ENCODE data around the gene VAMP7. TPM values are rescaled to one million over a fixed set of nuclear protein-coding genes. Genes with fewer than 3 reads are reported as not detected.

Gene VAMP7
- total and polyA plus RNA-seq, 4 donors: 38.3 to 53.2 (median 38.8) TPM

DNA sequence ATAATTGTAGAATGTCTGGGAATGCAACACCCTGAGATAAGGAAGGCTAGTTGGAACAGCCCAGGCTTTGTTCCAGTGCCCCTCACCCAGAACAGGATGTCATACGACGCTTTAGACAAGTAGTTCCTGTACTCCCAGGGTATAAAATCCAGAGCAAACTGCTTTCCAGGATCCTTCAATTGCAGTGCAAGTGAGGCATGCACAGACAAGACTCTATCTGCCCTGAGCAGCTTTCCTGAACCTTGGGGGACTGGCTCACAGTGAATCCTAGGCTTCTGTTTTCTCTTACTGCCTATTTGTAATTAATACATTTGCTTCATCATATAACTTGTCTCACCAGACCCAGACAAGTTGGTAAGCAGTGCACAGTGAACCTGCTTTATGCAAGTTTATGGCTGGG, 68.0 kb downstream of the VAMP7 start:
- DNase-seq (no peak), ATAC-seq (ENCODE audit: low FRiP score) (no peak)
- Histone ChIP-seq H3K27me3 (ENCODE audit: control insufficient read depth in 1 of 2, insufficient read depth in 2 of 2, low read length in 1 of 2) (no peaks in the 10 kb centered on the region), H3K9me3 (ENCODE audit: control insufficient read depth, low read length) (no peaks in the 10 kb centered on the region), H3K27ac (ENCODE audit: low read depth in 1 of 2, low read length in 2 of 2) (no peak overlapping the region), H3K4me1 (ENCODE audit: control insufficient read depth in 1 of 2, insufficient read depth in 2 of 2, low read length in 2 of 2) (no peaks in the 10 kb centered on the region), H3K4me3 (ENCODE audit: low read length in 2 of 2) (no peak overlapping the region), H3K36me3 (ENCODE audit: control insufficient read depth in 1 of 2, insufficient read depth in 2 of 2, low read length in 1 of 2) (no peaks in the 10 kb centered on the region)
- WGBS, 2 donors: 63 to 65% methylated on average over 2 of the region's 2 CpGs
- intact Hi-C loops (cut with DNase I): no loop called here

DNA sequence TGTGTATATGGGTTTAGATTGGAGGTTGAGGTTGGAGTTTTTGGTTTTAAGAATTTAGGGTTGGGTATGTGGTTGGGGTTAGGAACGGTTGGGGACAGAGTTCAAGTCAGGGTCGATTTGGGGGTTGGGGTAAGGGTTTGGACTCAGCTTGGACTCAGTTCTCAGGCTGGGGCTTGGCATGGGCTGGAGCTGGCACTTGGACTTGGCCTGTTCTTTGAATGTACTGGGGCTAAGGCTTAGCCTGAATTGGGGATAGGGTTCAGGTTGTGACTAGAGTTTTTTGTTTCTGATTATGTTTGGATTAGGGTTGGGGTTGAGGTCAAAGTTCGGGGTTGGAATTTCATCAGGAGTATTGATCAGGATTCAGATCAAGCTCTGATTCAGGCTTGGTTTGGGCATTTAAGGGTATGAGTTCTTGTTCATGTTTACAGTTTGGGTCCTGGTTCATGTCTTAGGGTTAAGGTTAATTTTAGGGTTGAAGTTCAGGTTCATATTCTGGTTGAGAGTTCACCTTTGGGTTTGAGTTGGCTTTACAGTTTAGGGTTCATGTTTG, 70.2 kb downstream of the VAMP7 start:
- intact Hi-C loops (cut with DNase I): no loop called here
- no peak for DNase-seq
- Histone ChIP-seq H3K4me1 (ENCODE audit: control insufficient read depth in 1 of 2, insufficient read depth in 2 of 2, low read length in 2 of 2) (no peaks in the 10 kb centered on the region), H3K27me3 (ENCODE audit: control insufficient read depth in 1 of 2, insufficient read depth in 2 of 2, low read length in 1 of 2) (no peaks in the 10 kb centered on the region), H3K27ac (ENCODE audit: low read depth in 1 of 2, low read length in 2 of 2) (no peak overlapping the region), H3K9me3 (ENCODE audit: control insufficient read depth, low read length) (no peaks in the 10 kb centered on the region), H3K36me3 (ENCODE audit: control insufficient read depth in 1 of 2, insufficient read depth in 2 of 2, low read length in 1 of 2) (no peaks in the 10 kb centered on the region), H3K4me3 (ENCODE audit: low read length in 2 of 2) (no peak overlapping the region)
- 69% methylated on average over 3 of the region's 3 CpGs for WGBS, 2 donors
- no peak for ATAC-seq (ENCODE audit: low FRiP score)

DNA sequence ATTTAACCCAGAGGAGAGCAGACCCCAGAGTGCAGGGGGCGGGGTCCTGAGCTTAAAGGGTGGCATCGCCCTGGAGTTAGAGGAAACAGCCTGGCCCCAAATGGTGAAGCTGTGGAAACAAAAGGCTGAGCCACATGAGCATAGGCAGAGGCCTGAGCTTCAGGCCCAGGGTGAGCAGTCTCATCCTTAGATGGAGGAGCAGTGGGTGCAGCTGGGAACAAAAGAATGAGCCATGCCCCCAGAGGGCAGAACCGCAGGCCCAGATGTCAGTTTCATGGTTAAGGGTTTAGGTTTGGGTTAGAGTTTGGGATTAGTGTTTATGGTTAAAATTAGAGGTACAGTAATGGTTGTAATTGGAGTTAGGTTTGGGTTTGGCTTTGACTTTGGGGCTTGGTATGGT, 71.9 kb downstream of the VAMP7 start:
- H3K9me3 ChIP-seq (ENCODE audit: control insufficient read depth, low read length): no peaks in the 10 kb centered on the region
- ATAC-seq (ENCODE audit: low FRiP score) (no peak), DNase-seq (no peak)
- 68 to 69% methylated on average over 3 of the region's 3 CpGs for WGBS, 2 donors
- H3K4me1 ChIP-seq (ENCODE audit: control insufficient read depth in 1 of 2, insufficient read depth in 2 of 2, low read length in 2 of 2): no peaks in the 10 kb centered on the region
- no peak overlapping the region for H3K27ac ChIP-seq (ENCODE audit: low read depth in 1 of 2, low read length in 2 of 2)
- H3K27me3 ChIP-seq (ENCODE audit: control insufficient read depth in 1 of 2, insufficient read depth in 2 of 2, low read length in 1 of 2): no peaks in the 10 kb centered on the region
- intact Hi-C loops (cut with DNase I): no loop called here
- H3K36me3 ChIP-seq (ENCODE audit: control insufficient read depth in 1 of 2, insufficient read depth in 2 of 2, low read length in 1 of 2): no peaks in the 10 kb centered on the region
- no peak overlapping the region for H3K4me3 ChIP-seq (ENCODE audit: low read length in 2 of 2)

DNA sequence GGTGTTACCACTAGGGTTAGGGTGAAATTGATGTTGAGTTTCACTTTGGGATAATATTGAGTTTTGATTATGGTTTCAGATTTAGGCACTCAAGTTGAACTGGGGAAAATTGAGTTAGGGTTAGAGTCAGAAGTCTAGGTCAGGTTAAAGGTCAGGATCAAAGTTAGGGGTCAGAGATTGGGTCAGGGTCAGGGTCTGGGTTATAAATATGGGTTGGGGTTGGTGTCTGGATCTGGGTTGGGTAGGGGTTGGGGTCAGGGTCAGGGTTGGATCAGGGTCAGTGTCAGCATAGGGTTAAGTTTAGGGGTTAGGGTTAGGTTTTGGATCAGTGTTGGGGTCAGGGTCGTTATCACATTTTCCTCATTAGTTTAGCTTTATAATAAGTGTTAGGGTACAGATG, 73.6 kb downstream of the VAMP7 start:
- Histone ChIP-seq H3K9me3 (ENCODE audit: control insufficient read depth, low read length) (no peaks in the 10 kb centered on the region), H3K27ac (ENCODE audit: low read depth in 1 of 2, low read length in 2 of 2) (no peak overlapping the region), H3K36me3 (ENCODE audit: control insufficient read depth in 1 of 2, insufficient read depth in 2 of 2, low read length in 1 of 2) (no peaks in the 10 kb centered on the region), H3K27me3 (ENCODE audit: control insufficient read depth in 1 of 2, insufficient read depth in 2 of 2, low read length in 1 of 2) (no peaks in the 10 kb centered on the region), H3K4me3 (ENCODE audit: low read length in 2 of 2) (no peak overlapping the region), H3K4me1 (ENCODE audit: control insufficient read depth in 1 of 2, insufficient read depth in 2 of 2, low read length in 2 of 2) (no peaks in the 10 kb centered on the region)
- WGBS, 2 donors: 36 to 41% methylated on average over 1 of the region's 1 CpG
- no peak for DNase-seq
- no peak for ATAC-seq (ENCODE audit: low FRiP score)
- intact Hi-C loops (cut with DNase I): no loop called here

DNA sequence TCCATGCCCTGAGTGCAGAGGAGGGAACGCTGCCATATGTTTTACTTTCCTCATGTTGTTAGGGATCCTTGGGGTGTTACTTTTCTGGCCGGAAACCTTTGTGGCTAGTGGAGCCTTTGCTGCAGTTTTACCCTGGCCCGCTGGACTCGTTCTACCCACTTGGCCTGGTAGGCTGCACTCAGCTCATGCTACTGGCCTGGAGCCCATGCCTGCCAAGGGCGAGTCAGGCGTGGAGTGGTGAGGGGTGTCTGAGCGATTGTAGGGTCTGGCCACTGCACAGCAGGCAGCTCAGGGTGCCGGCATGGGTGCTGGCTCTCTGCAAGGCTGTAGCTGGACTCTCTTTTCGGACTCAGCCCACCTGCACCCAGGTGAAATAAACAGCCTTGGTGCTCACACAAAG, 75.0 kb downstream of the VAMP7 start:
- DNase-seq: no peak
- Histone ChIP-seq H3K4me3 (ENCODE audit: low read length in 2 of 2) (no peak overlapping the region), H3K27ac (ENCODE audit: low read depth in 1 of 2, low read length in 2 of 2) (no peak overlapping the region), H3K27me3 (ENCODE audit: control insufficient read depth in 1 of 2, insufficient read depth in 2 of 2, low read length in 1 of 2) (no peaks in the 10 kb centered on the region), H3K9me3 (ENCODE audit: control insufficient read depth, low read length) (no peaks in the 10 kb centered on the region), H3K36me3 (ENCODE audit: control insufficient read depth in 1 of 2, insufficient read depth in 2 of 2, low read length in 1 of 2) (no peaks in the 10 kb centered on the region), H3K4me1 (ENCODE audit: control insufficient read depth in 1 of 2, insufficient read depth in 2 of 2, low read length in 2 of 2) (no peaks in the 10 kb centered on the region)
- WGBS, 2 donors: 84% methylated on average over 9 of the region's 9 CpGs
- intact Hi-C loops (cut with DNase I): no loop called here
- no peak for ATAC-seq (ENCODE audit: low FRiP score)

DNA sequence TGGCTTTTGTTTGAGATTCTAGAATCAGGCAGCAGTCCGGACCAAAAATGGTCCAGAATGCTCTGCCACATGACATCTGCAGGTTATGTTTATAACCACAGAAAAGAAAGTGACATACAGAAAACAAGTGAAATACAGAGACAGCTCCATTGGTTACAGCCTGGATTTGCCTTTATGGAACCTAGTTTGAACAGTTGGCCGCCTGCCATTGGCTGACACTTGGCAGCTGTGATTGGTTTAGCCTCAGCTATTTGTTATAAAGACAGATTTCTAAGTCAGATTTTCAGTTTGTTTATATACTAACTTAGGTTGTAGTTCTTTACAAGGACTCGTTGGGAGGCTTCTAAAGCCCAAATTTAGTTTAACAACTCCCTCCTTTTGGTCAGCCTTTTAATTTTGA, 75.5 kb downstream of the VAMP7 start:
- Histone ChIP-seq H3K27ac (ENCODE audit: low read depth in 1 of 2, low read length in 2 of 2) (no peak overlapping the region), H3K9me3 (ENCODE audit: control insufficient read depth, low read length) (no peaks in the 10 kb centered on the region), H3K36me3 (ENCODE audit: control insufficient read depth in 1 of 2, insufficient read depth in 2 of 2, low read length in 1 of 2) (no peaks in the 10 kb centered on the region), H3K4me3 (ENCODE audit: low read length in 2 of 2) (no peak overlapping the region), H3K27me3 (ENCODE audit: control insufficient read depth in 1 of 2, insufficient read depth in 2 of 2, low read length in 1 of 2) (no peaks in the 10 kb centered on the region), H3K4me1 (ENCODE audit: control insufficient read depth in 1 of 2, insufficient read depth in 2 of 2, low read length in 2 of 2) (no peaks in the 10 kb centered on the region)
- intact Hi-C loops (cut with DNase I): no loop called here
- 28 to 47% methylated on average over 3 of the region's 3 CpGs for WGBS, 2 donors
- ATAC-seq (ENCODE audit: low FRiP score): no peak
- DNase-seq: no peak

DNA sequence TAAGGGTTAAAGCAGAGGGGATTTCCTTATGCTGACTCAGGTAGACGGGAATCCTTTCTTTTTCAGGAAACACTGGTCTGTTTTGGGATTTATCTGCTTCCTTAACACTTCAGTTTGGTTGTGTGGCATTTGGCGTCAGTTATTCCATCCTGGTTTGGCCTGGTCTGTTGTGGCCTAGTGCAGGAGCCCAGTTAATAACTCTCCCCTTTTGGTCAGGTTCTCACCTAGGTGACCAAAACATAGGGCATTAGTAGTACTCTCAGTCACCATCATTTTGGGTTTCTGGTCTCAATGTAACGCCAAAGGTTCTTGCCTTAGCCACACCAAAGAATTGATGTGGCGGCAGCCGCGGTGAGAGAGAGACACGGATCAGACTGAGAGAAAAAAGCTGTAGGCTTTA, 76.7 kb downstream of the VAMP7 start:
- no peak overlapping the region for H3K27ac ChIP-seq (ENCODE audit: low read depth in 1 of 2, low read length in 2 of 2)
- intact Hi-C loops (cut with DNase I): no loop called here
- H3K4me1 ChIP-seq (ENCODE audit: control insufficient read depth in 1 of 2, insufficient read depth in 2 of 2, low read length in 2 of 2): no peaks in the 10 kb centered on the region
- DNase-seq (no peak), ATAC-seq (ENCODE audit: low FRiP score) (no peak)
- H3K4me3 ChIP-seq (ENCODE audit: low read length in 2 of 2): no peak overlapping the region
- no peaks in the 10 kb centered on the region for H3K27me3 ChIP-seq (ENCODE audit: control insufficient read depth in 1 of 2, insufficient read depth in 2 of 2, low read length in 1 of 2)
- H3K36me3 ChIP-seq (ENCODE audit: control insufficient read depth in 1 of 2, insufficient read depth in 2 of 2, low read length in 1 of 2): no peaks in the 10 kb centered on the region
- WGBS, 2 donors: 68 to 77% methylated on average over 6 to 7 of the region's 7 CpGs
- no peaks in the 10 kb centered on the region for H3K9me3 ChIP-seq (ENCODE audit: control insufficient read depth, low read length)

DNA sequence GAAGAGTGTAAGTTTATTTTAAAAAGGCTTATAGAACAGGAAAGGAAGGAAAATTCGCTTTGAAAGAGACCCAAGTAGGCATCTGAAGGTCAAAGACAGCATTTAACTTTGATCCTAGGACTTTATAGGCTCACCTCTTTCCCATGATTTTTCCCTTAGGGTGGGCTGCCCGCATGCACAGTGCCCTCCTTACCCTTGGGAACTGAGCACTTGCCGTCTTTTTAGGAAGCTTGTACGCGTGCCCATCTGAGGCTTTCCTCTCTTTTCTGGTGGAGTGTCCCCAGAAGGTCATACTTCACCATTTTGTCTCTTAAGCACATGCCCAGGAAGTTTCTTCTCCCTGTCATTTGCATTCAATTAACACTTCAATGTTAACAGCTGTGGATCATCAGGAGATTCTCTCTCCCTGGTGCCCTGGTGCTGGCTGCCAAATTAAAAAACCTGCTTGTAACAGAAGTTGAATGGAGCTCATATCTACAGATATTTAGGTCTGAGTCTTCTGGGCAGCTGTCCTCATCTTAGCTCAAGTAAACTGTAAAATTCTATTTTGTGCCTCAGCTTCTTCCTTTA, 78.0 kb downstream of the VAMP7 start:
- no peak for ATAC-seq (ENCODE audit: low FRiP score)
- no peak overlapping the region for H3K27ac ChIP-seq (ENCODE audit: low read depth in 1 of 2, low read length in 2 of 2)
- WGBS, 2 donors: 67 to 70% methylated on average over 5 of the region's 5 CpGs

DNA sequence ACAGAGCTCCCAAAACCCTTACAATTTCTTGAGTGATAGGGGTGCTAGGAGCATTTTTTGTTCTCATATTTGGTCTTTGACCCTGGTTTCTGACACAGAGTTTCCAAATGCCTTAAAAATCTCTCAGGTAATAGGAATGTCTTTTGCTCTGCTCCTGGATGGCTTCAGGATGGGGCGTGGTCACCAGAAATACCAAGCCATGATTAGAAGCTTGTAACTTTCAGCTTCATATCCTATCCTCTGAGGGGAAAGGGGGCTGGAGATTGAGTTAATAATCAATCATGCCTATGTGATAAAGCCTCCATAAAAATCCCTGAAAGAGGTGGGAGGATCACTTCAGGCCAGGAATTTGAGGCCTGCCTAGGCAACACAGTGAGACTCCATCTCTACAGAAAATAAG, 81.8 kb downstream of the VAMP7 start:
- WGBS, 2 donors: 32 to 34% methylated on average over 1 of the region's 1 CpG
- intact Hi-C loops (cut with DNase I): no loop called here
- no peak overlapping the region for H3K27ac ChIP-seq (ENCODE audit: low read depth in 1 of 2, low read length in 2 of 2)
- no peak for DNase-seq
- ATAC-seq (ENCODE audit: low FRiP score): no peak
- no peaks in the 10 kb centered on the region for H3K4me1 ChIP-seq (ENCODE audit: control insufficient read depth in 1 of 2, insufficient read depth in 2 of 2, low read length in 2 of 2)
- H3K4me3 ChIP-seq (ENCODE audit: low read length in 2 of 2): no peak overlapping the region
- no peaks in the 10 kb centered on the region for H3K27me3 ChIP-seq (ENCODE audit: control insufficient read depth in 1 of 2, insufficient read depth in 2 of 2, low read length in 1 of 2)
- no peaks in the 10 kb centered on the region for H3K36me3 ChIP-seq (ENCODE audit: control insufficient read depth in 1 of 2, insufficient read depth in 2 of 2, low read length in 1 of 2)
- peaks cover 3% of the 10 kb centered on the region for H3K9me3 ChIP-seq (ENCODE audit: control insufficient read depth, low read length)

More for the DNA sequence above, 78.0 kb downstream of the VAMP7 start:
- H3K4me3 ChIP-seq (ENCODE audit: low read length in 2 of 2): no peak overlapping the region
- intact Hi-C loops (cut with DNase I): no loop called here
- no peaks in the 10 kb centered on the region for H3K27me3 ChIP-seq (ENCODE audit: control insufficient read depth in 1 of 2, insufficient read depth in 2 of 2, low read length in 1 of 2)
- H3K9me3 ChIP-seq (ENCODE audit: control insufficient read depth, low read length): peaks cover 3% of the 10 kb centered on the region
- no peaks in the 10 kb centered on the region for H3K4me1 ChIP-seq (ENCODE audit: control insufficient read depth in 1 of 2, insufficient read depth in 2 of 2, low read length in 2 of 2)
- no peaks in the 10 kb centered on the region for H3K36me3 ChIP-seq (ENCODE audit: control insufficient read depth in 1 of 2, insufficient read depth in 2 of 2, low read length in 1 of 2)
- DNase-seq: no peak
